Stimulated activated effector memory CD8-positive, alpha-beta T cell treated with anti-CD3 and anti-CD28 coated beads, Interleukin-12 subunit alpha, Interleukin-12 subunit beta, amount 100 ng/mL, for 72 hours (primary cell): ENCODE measurements around the gene BPIFA2.
A peak's percentile ranks its signal among the peaks of the same experiment; 100 is the strongest.
"Not testable (repeated sequence)": the region's sequence is repeated elsewhere in the genome, so short reads cannot be mapped to it uniquely, and the experiment has no call there.

Source experiments
- ATAC-seq: fragments of 150-1000 bp; cut with Tn5 transposase; 2 replicates; pipeline ENCODE4 v1.10.0; 2021
- DNase-seq, 2 donors: peaks; one replicate each; pipeline ENCODE4 v3.0.0; 2021 to 2022; ENCODE audit warnings: low spot score in 2 of 2
- H3K27ac Mint-ChIP-seq: one replicate; pipeline ENCODE4 v1.8.0; 2022; ENCODE audit warnings: mild to moderate bottlenecking, mixed read lengths
- H3K36me3 Mint-ChIP-seq: one replicate; pipeline ENCODE4 v1.8.0; 2022; ENCODE audit warnings: mild to moderate bottlenecking, mixed read lengths
- H3K4me1 Mint-ChIP-seq: one replicate; pipeline ENCODE4 v1.8.0; 2022; ENCODE audit warnings: mixed read lengths
- H3K4me3 Mint-ChIP-seq: one replicate; pipeline ENCODE4 v1.8.0; 2022; ENCODE audit warnings: mild to moderate bottlenecking, mixed read lengths
- H3K9me3 Mint-ChIP-seq: one replicate; pipeline ENCODE4 v1.8.0; 2022; ENCODE audit warnings: mixed read lengths

Gene BPIFA2

GRCh38 chr20:33167859-33168258 lies at the start of gene BPIFA2:
BPIFA2 (plus strand) TSS chr20:33168159; CDS start chr20:33169146, 987 bp downstream.
- Mint-ChIP-seq H3K36me3 (no peaks in the 10 kb centered on the region), H3K9me3 (peaks cover 9% of the 10 kb centered on the region), H3K4me1 (no peaks in the 10 kb centered on the region), H3K4me3 (no peak within 1 kb of the TSS), H3K27ac (no peak within 1 kb of the TSS)
- DNase-seq = no peak
- no peak for ATAC-seq

GRCh38 chr20:33119725-33120720 lies 47.9 kb upstream of the BPIFA2 start:
- DNase-seq = no peak
- no peak overlapping the region for H3K4me3 Mint-ChIP-seq

GRCh38 chr20:33120934-33121333 lies 47.0 kb upstream of the BPIFA2 start:
- no peak for ATAC-seq
- Mint-ChIP-seq H3K27ac (no peak overlapping the region), H3K36me3 (no peaks in the 10 kb centered on the region), H3K9me3 (no peaks in the 10 kb centered on the region), H3K4me1 (peaks cover 12% of the 10 kb centered on the region), H3K4me3 (no peak overlapping the region)
- DNase-seq = no peak

More at GRCh38 chr20:33119725-33120720, 47.9 kb upstream of the BPIFA2 start:
- peak; percentile 83 for ATAC-seq
- Mint-ChIP-seq H3K36me3 (no peaks in the 10 kb centered on the region), H3K27ac (no peak overlapping the region), H3K9me3 (no peaks in the 10 kb centered on the region), H3K4me1 (peaks cover 12% of the 10 kb centered on the region)

- H3K9me3 Mint-ChIP-seq, H3K27ac Mint-ChIP-seq, H3K36me3 Mint-ChIP-seq, ATAC-seq, H3K4me3 Mint-ChIP-seq, DNase-seq: not testable (repeated sequence)
- peaks cover 12% of the 10 kb centered on the region for H3K4me1 Mint-ChIP-seq
Measured at GRCh38 chr20:33122297-33122696, 45.7 kb upstream of the BPIFA2 start.

- Mint-ChIP-seq H3K36me3 (no peaks in the 10 kb centered on the region), H3K4me3 (no peak overlapping the region), H3K4me1 (peaks cover 12% of the 10 kb centered on the region), H3K27ac (no peak overlapping the region), H3K9me3 (no peaks in the 10 kb centered on the region)
- DNase-seq (no peak), ATAC-seq (no peak)
Measured at GRCh38 chr20:33124261-33124660, 43.7 kb upstream of the BPIFA2 start.

- ATAC-seq (no peak), DNase-seq (no peak)
- Mint-ChIP-seq H3K9me3 (no peaks in the 10 kb centered on the region), H3K4me3 (no peak overlapping the region), H3K4me1 (peaks cover 6% of the 10 kb centered on the region), H3K36me3 (no peaks in the 10 kb centered on the region), H3K27ac (no peak overlapping the region)
Measured at GRCh38 chr20:33124994-33125393, 43.0 kb upstream of the BPIFA2 start.

- Mint-ChIP-seq H3K36me3 (no peaks in the 10 kb centered on the region), H3K4me3 (no peak overlapping the region), H3K4me1 (no peaks in the 10 kb centered on the region), H3K27ac (no peak overlapping the region), H3K9me3 (no peaks in the 10 kb centered on the region)
- DNase-seq (no peak), ATAC-seq (no peak)
Measured at GRCh38 chr20:33125983-33126382, 42.0 kb upstream of the BPIFA2 start.

GRCh38 chr20:33127422-33128097 lies 40.4 kb upstream of the BPIFA2 start:
- H3K4me3 Mint-ChIP-seq = no peak overlapping the region
- no peaks in the 10 kb centered on the region for H3K9me3 Mint-ChIP-seq
- no peaks in the 10 kb centered on the region for H3K4me1 Mint-ChIP-seq
- no peak for ATAC-seq
- no peak overlapping the region for H3K27ac Mint-ChIP-seq
- no peaks in the 10 kb centered on the region for H3K36me3 Mint-ChIP-seq
- no peak for DNase-seq

- ATAC-seq = no peak
- Mint-ChIP-seq H3K4me1 (no peaks in the 10 kb centered on the region), H3K36me3 (no peaks in the 10 kb centered on the region), H3K9me3 (no peaks in the 10 kb centered on the region), H3K27ac (no peak overlapping the region), H3K4me3 (no peak overlapping the region)
- DNase-seq = no peak
Measured at GRCh38 chr20:33130568-33131061, 37.3 kb upstream of the BPIFA2 start.

GRCh38 chr20:33131949-33132473 lies 35.9 kb upstream of the BPIFA2 start:
- Mint-ChIP-seq H3K36me3 (no peaks in the 10 kb centered on the region), H3K27ac (no peak overlapping the region), H3K4me3 (no peak overlapping the region), H3K4me1 (no peaks in the 10 kb centered on the region), H3K9me3 (no peaks in the 10 kb centered on the region)
- DNase-seq (no peak), ATAC-seq (no peak)

- Mint-ChIP-seq H3K4me3 (no peak overlapping the region), H3K27ac (no peak overlapping the region), H3K36me3 (no peaks in the 10 kb centered on the region), H3K4me1 (no peaks in the 10 kb centered on the region), H3K9me3 (no peaks in the 10 kb centered on the region)
- ATAC-seq (peak; percentile 44), DNase-seq (no peak)
Measured at GRCh38 chr20:33132513-33133372, 35.2 kb upstream of the BPIFA2 start.

- H3K4me3 Mint-ChIP-seq = no peak overlapping the region
- ATAC-seq = peak; percentile 29
- H3K4me1 Mint-ChIP-seq = no peaks in the 10 kb centered on the region
- DNase-seq = no peak
- H3K36me3 Mint-ChIP-seq = no peaks in the 10 kb centered on the region
- H3K27ac Mint-ChIP-seq = no peak overlapping the region
- H3K9me3 Mint-ChIP-seq = no peaks in the 10 kb centered on the region
Measured at GRCh38 chr20:33133373-33133941, 34.5 kb upstream of the BPIFA2 start.

GRCh38 chr20:33137195-33137594 lies 30.8 kb upstream of the BPIFA2 start:
- ATAC-seq = no peak
- Mint-ChIP-seq H3K36me3 (no peaks in the 10 kb centered on the region), H3K4me3 (no peak overlapping the region), H3K4me1 (no peaks in the 10 kb centered on the region), H3K27ac (no peak overlapping the region), H3K9me3 (no peaks in the 10 kb centered on the region)
- DNase-seq = no peak

- ATAC-seq = no peak
- Mint-ChIP-seq H3K36me3 (no peaks in the 10 kb centered on the region), H3K4me3 (no peak overlapping the region), H3K9me3 (no peaks in the 10 kb centered on the region), H3K4me1 (no peaks in the 10 kb centered on the region), H3K27ac (no peak overlapping the region)
- DNase-seq = no peak
Measured at GRCh38 chr20:33139467-33139866, 28.5 kb upstream of the BPIFA2 start.
